ENCODE data around the gene COL26A1.

GRCh38 chr7:101595766-101596537 is 233.3 kb downstream of the COL26A1 start:
- TF ChIP-seq CTCF (IDR thresholded peaks at IDR 0.05) (no peak), POLR2A (IDR thresholded peaks at IDR 0.05) (no peak)
